ENCODE results near the gene OCA2.

DNA sequence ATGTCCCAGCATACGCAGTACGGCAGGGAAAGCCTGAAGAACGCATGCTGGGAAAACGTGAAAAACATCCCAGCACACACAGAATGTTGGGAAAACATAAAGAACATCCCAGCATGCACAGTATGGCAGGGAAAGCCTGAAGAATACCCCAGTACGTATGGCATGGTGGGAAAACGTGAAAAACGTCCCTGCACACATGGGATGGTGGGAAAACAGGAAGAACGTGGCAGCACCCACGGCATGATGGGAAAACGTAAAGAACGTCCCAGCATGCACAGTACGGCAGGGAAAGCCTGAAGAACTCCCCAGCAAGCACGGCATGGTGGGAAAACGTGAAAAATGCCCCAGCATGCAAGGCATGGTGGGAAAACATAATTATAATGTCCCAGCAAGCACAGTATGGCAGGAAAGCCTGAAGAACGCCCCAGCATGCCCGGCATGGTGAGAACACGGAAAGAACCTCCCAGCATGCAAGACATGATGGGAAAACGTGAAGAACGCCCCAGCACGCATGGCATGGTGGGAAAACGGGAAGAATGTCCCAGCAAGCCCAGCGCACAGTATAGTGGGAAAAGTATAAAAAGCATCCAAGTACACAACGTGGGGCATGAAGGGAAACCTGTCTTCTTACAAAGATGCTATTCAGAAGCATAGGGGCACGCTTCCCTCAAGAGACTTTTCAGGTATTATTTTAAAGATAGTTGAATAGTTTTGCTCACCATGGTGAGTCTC is 128.3 kb downstream of the OCA2 start:
- TF ChIP-seq EZH2phosphoT487 (IDR thresholded peaks at IDR 0.05; ENCODE audit: borderline replicate concordance) = no peak
- TF ChIP-seq, protein P1, sequence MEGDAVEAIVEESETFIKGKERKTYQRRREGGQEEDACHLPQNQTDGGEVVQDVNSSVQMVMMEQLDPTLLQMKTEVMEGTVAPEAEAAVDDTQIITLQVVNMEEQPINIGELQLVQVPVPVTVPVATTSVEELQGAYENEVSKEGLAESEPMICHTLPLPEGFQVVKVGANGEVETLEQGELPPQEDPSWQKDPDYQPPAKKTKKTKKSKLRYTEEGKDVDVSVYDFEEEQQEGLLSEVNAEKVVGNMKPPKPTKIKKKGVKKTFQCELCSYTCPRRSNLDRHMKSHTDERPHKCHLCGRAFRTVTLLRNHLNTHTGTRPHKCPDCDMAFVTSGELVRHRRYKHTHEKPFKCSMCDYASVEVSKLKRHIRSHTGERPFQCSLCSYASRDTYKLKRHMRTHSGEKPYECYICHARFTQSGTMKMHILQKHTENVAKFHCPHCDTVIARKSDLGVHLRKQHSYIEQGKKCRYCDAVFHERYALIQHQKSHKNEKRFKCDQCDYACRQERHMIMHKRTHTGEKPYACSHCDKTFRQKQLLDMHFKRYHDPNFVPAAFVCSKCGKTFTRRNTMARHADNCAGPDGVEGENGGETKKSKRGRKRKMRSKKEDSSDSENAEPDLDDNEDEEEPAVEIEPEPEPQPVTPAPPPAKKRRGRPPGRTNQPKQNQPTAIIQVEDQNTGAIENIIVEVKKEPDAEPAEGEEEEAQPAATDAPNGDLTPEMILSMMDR (conservative IDR thresholded peaks at IDR 0.05; ENCODE audit: low read length) = no peak

All from Loucy (cell line).